Sigmoid colon (tissue), 7 donors: ENCODE measurements around the gene CENPP. TPM values are rescaled to one million over a fixed set of nuclear protein-coding genes. Genes with fewer than 3 reads are reported as not detected.
"Not testable (repeated sequence)": the region's sequence is repeated elsewhere in the genome, so short reads cannot be mapped to it uniquely, and the experiment has no call there.

Experiments used
- DNase-seq: peaks from one replicate; pipeline ENCODE4 v3.0.0-alpha.2; 2019
- H3K27ac ChIP-seq, 4 donors: fragments of 200-600 bp; sonication (generic); one replicate each; pipeline ENCODE4 v1.5.1; 2016 to 2019; ENCODE audit warnings: mild to moderate bottlenecking in 1 of 4
- H3K27me3 ChIP-seq, 3 donors: fragments of 200-600 bp; sonication (generic); one replicate each; pipeline ENCODE4 v1.5.1; 2019; ENCODE audit warnings: mild to moderate bottlenecking in 1 of 3
- H3K36me3 ChIP-seq, 4 donors: fragments of 200-600 bp; sonication (generic); one replicate each; pipeline ENCODE4 v1.5.1; 2016 to 2019
- H3K4me1 ChIP-seq, 4 donors: fragments of 200-600 bp; sonication (generic); one replicate each; pipeline ENCODE4 v1.5.1; 2017 to 2019
- H3K4me3 ChIP-seq, 4 donors: fragments of 200-600 bp; sonication (generic); one replicate each; pipeline ENCODE4 v1.5.1; 2017 to 2019; ENCODE audit warnings: mild to moderate bottlenecking in 2 of 4, moderate library complexity in 1 of 4
- H3K9me3 ChIP-seq, 4 donors: fragments of 200-600 bp in 3 of 4; sonication (generic) in 3 of 4; one replicate each; pipeline versions ENCODE4 v1.5.1 to v1.6.1; 2013 to 2019
- CTCF ChIP-seq, 4 experiments: fragments of 450-650 bp in 3 of 4; fragments of 200-600 bp in 1 of 4; IDR thresholded peaks; one replicate each; pipeline ENCODE4 v1.5.1; 2016 to 2019; ENCODE audit warnings: antibody characterized with exemption in 4 of 4, mild to moderate bottlenecking in 3 of 4, moderate library complexity in 2 of 4
- EP300 ChIP-seq, 4 donors: sonication (generic); formaldehyde crosslinking; IDR thresholded peaks; one replicate each; pipeline ENCODE4 v1.6.1; 2017; ENCODE audit warnings: antibody characterized with exemption in 4 of 4
- POLR2A ChIP-seq, 2 donors: fragments of 450-650 bp; IDR thresholded peaks; one replicate each; pipeline ENCODE4 v1.6.1; 2016; ENCODE audit warnings: antibody characterized with exemption in 2 of 2, mild to moderate bottlenecking in 2 of 2, moderate library complexity in 2 of 2
- POLR2AphosphoS5 ChIP-seq, 4 donors: sonication (generic); formaldehyde crosslinking; IDR thresholded peaks; one replicate each; pipeline ENCODE4 v1.6.1; 2017; ENCODE audit warnings: antibody characterized with exemption in 4 of 4
- WGBS, 2 donors: extraction: QIAGEN DNeasy Blood & Tissue Kit; methylation state at CpG; one replicate each; pipeline ENCODE4 v1.1.7; 2013; 5-methylcytosine and 5-hydroxymethylcytosine counted together
- intact Hi-C: fragments of 100-400 bp; cut with DNase I; formaldehyde crosslinking; loops from one replicate; pipeline ENCODE4 v1.15.1; 2023
- polyA plus RNA-seq, 3 donors: library from polyadenylated mRNA; stranded (reverse); fragments of 200-250 nt; gene quantifications; one replicate each; pipeline ENCODE4 v1.2.3, GENCODE V29; 2013
- total RNA-seq, 4 donors: library from RNA; depleted of rRNA; stranded (reverse); fragments of >200 nt; gene quantifications; one replicate each; pipeline ENCODE4 v1.1.0, GENCODE V29; 2016
- donor health status: healthy with polysubstance abuse.
- donor health status: Bipolar disorder and iron deficiency.
- donor health status: healthy.

CENPP gene
- total and polyA plus RNA-seq, 7 donors: 0.60 to 11.9 (median 2.4) TPM

- no peak for TF ChIP-seq EP300 (IDR thresholded peaks at IDR 0.05)
- TF ChIP-seq POLR2A (IDR thresholded peaks at IDR 0.05): no peak
- no peak for TF ChIP-seq POLR2AphosphoS5 (IDR thresholded peaks at IDR 0.05)
- no peak for TF ChIP-seq CTCF (IDR thresholded peaks at IDR 0.05)
- no peaks in the 10 kb centered on the region for H3K36me3 ChIP-seq
- H3K4me3 ChIP-seq: no peak overlapping the region
- H3K4me1 ChIP-seq: peaks cover 0 to 27% (median 5%) of the 10 kb centered on the region in 4 donors
- peak overlapping the region in 1 of 4 donors; percentile 56 for H3K27ac ChIP-seq
- no peaks in the 10 kb centered on the region for H3K27me3 ChIP-seq
- 84 to 88% methylated on average over 2 of the region's 2 CpGs for WGBS, 2 donors
- no peaks in the 10 kb centered on the region for H3K9me3 ChIP-seq
- intact Hi-C loops: no loop called here
- DNase-seq: no peak
Measured at GRCh38 chr9:92564982-92565381, 239.2 kb downstream of the CENPP start.

GRCh38 chr9:92571871-92572270 is 246.1 kb downstream of the CENPP start:
- H3K4me3 ChIP-seq, H3K27me3 ChIP-seq, H3K36me3 ChIP-seq, H3K27ac ChIP-seq, H3K4me1 ChIP-seq, intact Hi-C loops, H3K9me3 ChIP-seq, DNase-seq: not testable (repeated sequence)
- 90 to 91% methylated on average over 2 of the region's 2 CpGs for WGBS, 2 donors

GRCh38 chr9:92573612-92574011 is 247.9 kb downstream of the CENPP start:
- 95 to 96% methylated on average over 14 of the region's 14 CpGs for WGBS, 2 donors
- H3K9me3 ChIP-seq: not testable (repeated sequence)

GRCh38 chr9:92576175-92576574 is 250.4 kb downstream of the CENPP start:
- Histone ChIP-seq H3K9me3 (no peaks in the 10 kb centered on the region), H3K36me3 (no peaks in the 10 kb centered on the region), H3K27me3 (no peaks in the 10 kb centered on the region), H3K4me1 (peaks cover 0 to 8% (median 3%) of the 10 kb centered on the region in 4 donors), H3K27ac (no peak overlapping the region), H3K4me3 (no peak overlapping the region)
- 59 to 76% methylated on average over 1 of the region's 1 CpG for WGBS, 2 donors
- DNase-seq: no peak
- TF ChIP-seq POLR2A (IDR thresholded peaks at IDR 0.05): no peak
- TF ChIP-seq POLR2AphosphoS5 (IDR thresholded peaks at IDR 0.05): no peak
- TF ChIP-seq CTCF (IDR thresholded peaks at IDR 0.05): no peak
- no peak for TF ChIP-seq EP300 (IDR thresholded peaks at IDR 0.05)
- intact Hi-C loops: no loop called here

More at GRCh38 chr9:92573612-92574011, 247.9 kb downstream of the CENPP start:
- H3K36me3 ChIP-seq, H3K4me3 ChIP-seq, H3K4me1 ChIP-seq, H3K27ac ChIP-seq, H3K27me3 ChIP-seq, intact Hi-C loops, DNase-seq: not testable (repeated sequence)

GRCh38 chr9:92589923-92590322 is 264.2 kb downstream of the CENPP start:
- 79 to 86% methylated on average over 1 of the region's 1 CpG for WGBS, 2 donors
- no peaks in the 10 kb centered on the region for H3K36me3 ChIP-seq
- intact Hi-C loops: no loop called here
- peak overlapping the region; percentile 56 to 77 (median 62) for H3K27ac ChIP-seq
- no peaks in the 10 kb centered on the region for H3K9me3 ChIP-seq
- H3K27me3 ChIP-seq: no peaks in the 10 kb centered on the region
- no peak overlapping the region for H3K4me3 ChIP-seq
- no peak for DNase-seq
- peaks cover 0 to 37% (median 28%) of the 10 kb centered on the region in 4 donors for H3K4me1 ChIP-seq
- TF ChIP-seq EP300 (IDR thresholded peaks at IDR 0.05): no peak
- TF ChIP-seq POLR2AphosphoS5 (IDR thresholded peaks at IDR 0.05): no peak
- no peak for TF ChIP-seq POLR2A (IDR thresholded peaks at IDR 0.05)
- TF ChIP-seq CTCF (IDR thresholded peaks at IDR 0.05): no peak

GRCh38 chr9:92590377-92590776 is 264.6 kb downstream of the CENPP start:
- TF ChIP-seq POLR2AphosphoS5 (IDR thresholded peaks at IDR 0.05) (peak; percentile 71 to 88 (median 84)), EP300 (IDR thresholded peaks at IDR 0.05) (peak in 2 of 4 donors; percentile 47 to 65), POLR2A (IDR thresholded peaks at IDR 0.05) (no peak)
- peak overlapping the region; percentile 56 to 77 (median 62) for H3K27ac ChIP-seq
- DNase-seq: peak; percentile 91
- no peaks in the 10 kb centered on the region for H3K36me3 ChIP-seq
- no peaks in the 10 kb centered on the region for H3K9me3 ChIP-seq
- H3K27me3 ChIP-seq: no peaks in the 10 kb centered on the region
- H3K4me3 ChIP-seq: no peak overlapping the region
- 19 to 22% methylated on average over 3 of the region's 3 CpGs for WGBS, 2 donors
- peaks cover 0 to 37% (median 28%) of the 10 kb centered on the region in 4 donors for H3K4me1 ChIP-seq
- intact Hi-C loops: no loop called here
